NCI-H1092 treated with DMSO at 0.1 percent for 48 hours (cell line): ENCODE data around the gene TGFB3.
"Not testable (repeated sequence)": the region's sequence is repeated elsewhere in the genome, so short reads cannot be mapped to it uniquely, and the experiment has no call there.

ENCODE experiments used
- DNase-seq: peaks from one replicate; lab custom pipeline; 2025; lab: John Stamatoyannopoulos, UW

The TGFB3 gene

GRCh38 chr14:75960231-75960630 is 21.6 kb downstream of the TGFB3 start:
- DNase-seq, result no peak

- DNase-seq, result no peak
Observed at GRCh38 chr14:75959031-75959430, 22.8 kb downstream of the TGFB3 start.

DNA sequence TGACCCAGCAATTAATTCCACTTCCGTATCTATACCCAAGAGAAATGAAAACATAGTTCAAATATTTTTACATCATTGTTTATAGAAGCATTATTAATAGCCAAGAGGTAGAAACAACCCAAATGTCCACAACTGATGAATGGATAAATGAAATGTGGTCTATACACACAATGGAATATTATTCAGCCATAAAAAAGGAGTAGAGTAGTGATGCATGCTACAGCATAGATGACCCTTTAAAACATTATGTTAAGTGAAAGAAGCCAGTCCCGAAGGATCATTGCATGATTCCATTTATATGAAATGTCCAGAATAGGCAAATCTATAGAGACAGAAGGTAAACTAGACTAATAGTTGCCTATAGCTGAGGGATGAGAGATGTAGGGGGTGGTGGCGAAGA is 29.3 kb downstream of the TGFB3 start:
- no peak for DNase-seq

GRCh38 chr14:75946785-75947184 is 35.0 kb downstream of the TGFB3 start:
- DNase-seq, result no peak

GRCh38 chr14:75944607-75945241 is 37.1 kb downstream of the TGFB3 start:
- no peak for DNase-seq

- DNase-seq, result no peak
Observed at GRCh38 chr14:75941030-75941429, 40.8 kb downstream of the TGFB3 start.

DNA sequence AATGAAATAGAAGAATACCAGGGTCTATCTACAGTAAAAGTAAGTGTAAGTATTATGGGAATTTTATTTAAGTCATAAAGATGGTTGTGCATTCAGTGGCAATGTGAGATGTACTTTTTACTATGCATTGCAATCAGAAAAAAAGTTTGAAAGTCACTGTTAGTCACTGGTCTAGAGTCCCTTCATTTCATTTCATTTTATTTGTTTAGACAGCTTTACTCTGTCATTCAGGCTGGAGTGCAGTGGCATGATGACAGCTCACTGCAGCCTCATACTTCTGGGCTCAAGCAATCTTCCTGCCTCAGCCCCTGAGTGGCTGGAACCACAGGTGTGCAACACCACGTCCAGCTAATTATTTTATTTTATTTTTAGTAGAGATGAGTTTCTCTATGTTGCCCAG is 42.6 kb downstream of the TGFB3 start:
- DNase-seq, result no peak

GRCh38 chr14:75934998-75935628 is 46.7 kb downstream of the TGFB3 start:
- no peak for DNase-seq

DNA sequence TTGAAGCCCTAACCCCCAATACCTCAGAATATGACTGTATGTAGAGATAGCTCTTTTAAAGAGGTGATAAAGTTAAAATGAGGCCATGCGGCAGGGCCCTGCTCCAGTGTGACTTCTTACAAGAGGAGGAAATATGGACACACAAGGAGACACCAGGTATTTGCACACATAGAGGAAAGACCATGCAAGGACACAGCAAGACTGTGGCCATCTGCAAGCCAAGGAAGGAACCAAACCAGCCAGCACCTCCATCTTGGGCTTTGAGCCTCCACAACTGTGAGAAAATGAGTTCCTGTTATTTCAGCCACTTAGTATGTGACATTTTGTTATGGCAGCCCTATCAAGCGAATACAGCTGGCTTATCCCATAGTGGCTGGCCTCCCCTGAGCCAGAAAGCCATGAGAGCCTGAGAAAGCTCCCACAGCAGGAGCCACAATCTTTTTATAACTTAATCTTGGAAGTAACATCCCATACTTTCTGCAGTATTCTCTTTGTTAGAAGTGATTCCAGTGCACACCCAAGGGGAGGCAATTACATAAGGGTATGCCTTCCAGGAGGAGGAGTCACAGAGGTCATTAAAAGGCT is 48.0 kb downstream of the TGFB3 start:
- no peak for DNase-seq

DNA sequence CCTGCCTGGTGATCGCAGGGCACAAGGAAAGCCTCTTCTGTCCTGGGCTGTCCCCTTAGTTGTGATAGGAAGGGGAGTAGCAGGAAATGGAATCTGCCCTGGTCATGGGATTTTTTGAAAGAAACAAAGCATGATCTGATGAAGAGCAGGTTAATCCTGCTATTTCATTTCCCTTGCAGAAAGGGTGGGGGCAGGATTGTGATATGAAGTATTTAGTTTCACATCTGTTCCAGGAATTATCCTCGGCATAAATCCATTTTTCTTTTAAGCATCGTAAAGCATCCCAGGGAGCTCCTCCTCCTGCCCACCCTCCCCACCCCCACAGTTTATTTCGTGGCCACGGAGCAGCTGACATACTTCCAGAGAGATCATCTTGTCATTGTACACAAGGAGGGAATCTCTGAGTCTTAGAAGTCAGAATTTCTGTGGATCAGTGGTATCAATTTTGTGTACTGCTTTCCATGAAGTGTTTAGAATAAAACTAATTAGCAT is 53.1 kb downstream of the TGFB3 start:
- DNase-seq, result no peak

DNA sequence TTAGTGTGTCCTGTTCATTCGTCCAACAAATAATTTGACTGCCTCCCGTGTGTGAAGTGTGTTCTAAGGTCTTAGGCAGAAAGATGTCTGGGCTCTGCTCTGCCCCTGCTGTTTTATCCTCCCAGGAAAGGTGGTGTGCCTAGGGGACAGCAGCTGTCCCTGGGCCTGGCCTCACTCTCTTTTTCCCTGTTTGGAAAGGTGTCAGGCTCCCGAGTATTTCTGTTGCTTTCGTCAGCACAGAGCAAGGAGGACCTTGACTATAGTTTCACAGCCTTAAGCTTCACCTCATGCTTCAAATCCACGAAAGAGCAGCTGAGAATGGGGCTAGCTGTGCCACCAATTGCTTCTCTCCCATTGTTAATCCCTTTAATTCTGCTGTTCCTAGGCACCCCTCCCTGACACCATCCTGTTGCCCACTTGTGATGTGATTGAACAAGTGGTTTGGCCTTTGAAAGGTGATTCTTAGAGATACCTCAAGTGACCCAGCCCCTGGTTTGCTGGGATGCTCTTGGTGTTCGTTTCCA is 54.2 kb downstream of the TGFB3 start:
- DNase-seq, result no peak

DNA sequence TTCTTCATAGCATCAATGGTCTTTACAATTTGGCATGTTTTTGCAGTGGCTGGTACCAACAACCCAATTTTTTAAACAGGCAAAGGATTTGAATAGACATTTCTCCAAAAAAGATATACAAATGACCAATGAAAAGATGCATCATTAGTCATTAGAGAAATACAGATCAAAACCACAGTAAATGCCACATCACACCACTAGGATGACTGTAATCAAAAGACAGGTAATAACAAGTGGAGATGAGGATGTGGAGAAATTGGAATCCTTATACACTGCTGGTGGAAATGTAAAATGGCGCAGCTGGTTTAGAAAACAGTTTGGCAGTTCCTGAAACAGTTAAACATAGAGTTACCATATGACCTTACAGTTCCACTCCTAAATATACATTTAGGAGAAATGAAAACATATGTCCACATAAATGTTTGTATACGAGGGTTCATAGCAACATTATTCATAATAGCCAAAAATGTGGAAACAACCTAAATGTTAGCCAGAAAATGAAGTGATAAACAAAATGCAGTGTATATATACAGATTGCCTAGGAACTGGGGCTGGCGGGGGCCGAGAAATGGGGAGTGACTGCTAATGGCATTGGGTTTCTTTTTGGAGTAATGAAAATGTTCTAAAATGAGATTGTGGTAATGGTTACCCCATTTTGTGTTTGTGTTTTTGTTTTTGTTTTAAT is 55.2 kb downstream of the TGFB3 start:
- no peak for DNase-seq

- not testable (repeated sequence) for DNase-seq
Observed at GRCh38 chr14:75925141-75925840, 56.5 kb downstream of the TGFB3 start.

DNA sequence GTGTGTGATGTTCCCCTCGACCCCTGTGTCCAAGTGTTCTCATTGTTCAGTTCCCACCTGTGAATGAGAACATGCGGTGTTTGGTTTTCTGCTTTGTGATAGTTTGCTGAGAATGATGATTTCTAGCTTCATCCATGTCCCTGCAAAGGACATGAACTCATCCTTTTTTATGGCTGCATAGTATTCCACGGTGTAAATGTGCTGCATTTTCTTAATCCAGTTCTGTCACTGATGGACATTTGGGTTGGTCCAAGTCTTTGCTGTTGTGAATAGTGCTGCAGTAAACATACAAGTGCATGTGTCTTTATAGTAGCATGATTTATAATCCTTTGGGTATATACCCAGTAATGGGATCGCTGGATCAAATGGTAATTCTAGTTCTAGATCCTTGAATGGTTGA is 61.4 kb downstream of the TGFB3 start:
- not testable (repeated sequence) for DNase-seq

- no peak for DNase-seq
Observed at GRCh38 chr14:75917946-75918335, 63.9 kb downstream of the TGFB3 start.

DNA sequence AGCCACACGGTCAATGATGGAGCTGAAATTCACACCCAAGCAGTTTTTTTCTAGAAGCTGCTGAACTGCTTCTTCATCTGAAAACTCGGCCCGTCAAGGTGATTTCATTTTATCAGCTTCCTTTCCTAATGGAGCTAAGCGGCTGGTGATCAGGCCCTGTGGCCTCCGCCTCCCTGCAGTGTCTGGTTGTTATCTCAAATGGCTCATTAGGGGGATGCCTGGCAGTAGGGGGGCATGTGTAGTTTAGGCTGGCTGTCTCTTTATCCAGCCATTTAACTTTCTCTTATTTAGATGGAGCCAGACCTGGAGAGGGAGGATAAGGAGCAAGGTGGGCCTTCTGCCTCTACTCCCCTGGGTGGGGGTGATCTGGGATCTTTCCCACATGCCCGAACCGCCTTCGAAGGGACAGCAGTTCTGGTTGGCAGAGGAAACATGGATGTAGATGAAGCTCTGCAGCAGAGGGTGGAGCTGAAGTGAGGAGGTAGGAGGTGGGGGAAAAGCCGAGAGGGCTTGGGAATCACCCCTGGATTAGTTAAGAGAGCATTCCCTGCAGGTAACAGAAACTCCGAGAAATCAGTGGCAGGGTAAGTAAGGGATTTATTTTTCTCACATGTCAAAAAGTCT is 64.4 kb downstream of the TGFB3 start:
- DNase-seq, result no peak

GRCh38 chr14:75915045-75915444 is 66.8 kb downstream of the TGFB3 start:
- no peak for DNase-seq

DNA sequence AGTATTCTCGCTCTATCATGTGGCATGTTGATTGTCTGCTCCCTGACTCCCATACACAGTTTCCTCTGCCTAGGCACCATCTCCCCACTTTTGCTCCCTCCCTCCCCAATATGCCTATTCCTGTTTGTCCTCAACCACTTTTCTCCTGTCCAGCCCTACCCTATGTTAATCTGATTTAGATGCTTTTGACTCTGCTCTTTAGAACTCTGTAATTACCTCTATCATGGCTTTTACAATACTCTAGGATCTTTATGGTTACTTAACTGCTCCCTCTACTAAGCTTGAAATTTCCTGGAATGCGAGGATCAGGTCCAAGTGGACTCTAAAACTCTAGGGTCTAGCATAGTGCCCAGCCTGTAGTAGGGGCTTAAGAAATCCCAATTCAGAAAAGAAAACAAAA is 68.6 kb downstream of the TGFB3 start:
- no peak for DNase-seq

- DNase-seq, result no peak
Observed at GRCh38 chr14:75911883-75912282, 69.9 kb downstream of the TGFB3 start.

GRCh38 chr14:75910048-75910447 is 71.7 kb downstream of the TGFB3 start:
- no peak for DNase-seq

GRCh38 chr14:75909630-75910029 is 72.2 kb downstream of the TGFB3 start:
- no peak for DNase-seq
